ENCODE data around the gene ARHGAP18. TPM values are rescaled to one million over a fixed set of nuclear protein-coding genes. Genes with fewer than 3 reads are reported as not detected.

Gene ARHGAP18
- total and polyA plus RNA-seq, 10 donors: 4.6 to 18.7 (median 15.4) TPM

GRCh38 chr6:129631070-129631469 lies 78.9 kb downstream of the ARHGAP18 start:
- TF ChIP-seq POLR2AphosphoS5 (IDR thresholded peaks at IDR 0.05) (no peak), CTCF (IDR thresholded peaks at IDR 0.05 in 8 of 11, conservative IDR thresholded peaks at IDR 0.05 in 3 of 11) (no peak), POLR2A (IDR thresholded peaks at IDR 0.05) (no peak)
- H3K4me3 ChIP-seq: no peak overlapping the region
- WGBS, 5 donors: 75 to 89% (median 78%) methylated on average over 3 of the region's 3 CpGs
- peaks cover 0 to 44% (median 0%) of the 10 kb centered on the region in 6 donors for H3K36me3 ChIP-seq
- no peak overlapping the region for H3K27ac ChIP-seq
- peaks cover 0 to 10% (median 2%) of the 10 kb centered on the region in 6 donors for H3K4me1 ChIP-seq
- intact Hi-C loops (cut with DNase I; ENCODE audit: low total_unique reads): no loop called here
- no peaks in the 10 kb centered on the region for H3K27me3 ChIP-seq (replicated peaks in 1 of 7)
- no peak for DNase-seq
- no peaks in the 10 kb centered on the region for H3K9me3 ChIP-seq

GRCh38 chr6:129630596-129630995 lies 79.4 kb downstream of the ARHGAP18 start:
- Histone ChIP-seq H3K9me3 (no peaks in the 10 kb centered on the region), H3K4me3 (no peak overlapping the region), H3K36me3 (peaks cover 0 to 44% (median 0%) of the 10 kb centered on the region in 6 donors), H3K4me1 (peaks cover 0 to 6% (median 1%) of the 10 kb centered on the region in 6 donors), H3K27ac (no peak overlapping the region), H3K27me3 (replicated peaks in 1 of 7) (no peaks in the 10 kb centered on the region)
- no peak for TF ChIP-seq CTCF (IDR thresholded peaks at IDR 0.05 in 8 of 11, conservative IDR thresholded peaks at IDR 0.05 in 3 of 11)
- TF ChIP-seq POLR2AphosphoS5 (IDR thresholded peaks at IDR 0.05): no peak
- no peak for TF ChIP-seq POLR2A (IDR thresholded peaks at IDR 0.05)
- no peak for DNase-seq
- WGBS, 5 donors: 76 to 89% (median 85%) methylated on average over 1 of the region's 1 CpG
- intact Hi-C loops (cut with DNase I; ENCODE audit: low total_unique reads): no loop called here

- H3K4me3 ChIP-seq: no peak overlapping the region
- WGBS, 5 donors: 92 to 100% (median 99%) methylated on average over 2 of the region's 2 CpGs
These were observed 81.7 kb downstream of the ARHGAP18 start for GRCh38 chr6:129628101-129628815.

More at GRCh38 chr6:129628101-129628815, 81.7 kb downstream of the ARHGAP18 start:
- no peak for DNase-seq
- H3K36me3 ChIP-seq: peaks cover 0 to 41% (median 0%) of the 10 kb centered on the region in 6 donors
- TF ChIP-seq POLR2AphosphoS5 (IDR thresholded peaks at IDR 0.05) (no peak), CTCF (IDR thresholded peaks at IDR 0.05 in 8 of 11, conservative IDR thresholded peaks at IDR 0.05 in 3 of 11) (no peak), POLR2A (IDR thresholded peaks at IDR 0.05) (no peak)
- no peaks in the 10 kb centered on the region for H3K27me3 ChIP-seq (replicated peaks in 1 of 7)
- no peak overlapping the region for H3K27ac ChIP-seq
- H3K9me3 ChIP-seq: no peaks in the 10 kb centered on the region
- intact Hi-C loops (cut with DNase I; ENCODE audit: low total_unique reads): no loop called here
- H3K4me1 ChIP-seq: peaks cover 0 to 3% (median 0%) of the 10 kb centered on the region in 6 donors

Data from spleen (tissue), 11 donors.